ENCODE data around the gene GPR142. TPM values are rescaled to one million over a fixed set of nuclear protein-coding genes. Genes with fewer than 3 reads are reported as not detected.

GPR142 gene
- not detected in 2 replicates for total RNA-seq

GRCh38 chr17:74367206-74367605 is at the start of gene GPR142:
GPR142 (plus strand) TSS chr17:74367506; CDS start chr17:74369541, 2,035 bp downstream.

GRCh38 chr17:74325743-74326379 is 41.4 kb upstream of the GPR142 start, which contains the start of gene KIF19:
KIF19 (plus strand) TSS chr17:74326226; CDS start chr17:74326350, 124 bp downstream.

DNA sequence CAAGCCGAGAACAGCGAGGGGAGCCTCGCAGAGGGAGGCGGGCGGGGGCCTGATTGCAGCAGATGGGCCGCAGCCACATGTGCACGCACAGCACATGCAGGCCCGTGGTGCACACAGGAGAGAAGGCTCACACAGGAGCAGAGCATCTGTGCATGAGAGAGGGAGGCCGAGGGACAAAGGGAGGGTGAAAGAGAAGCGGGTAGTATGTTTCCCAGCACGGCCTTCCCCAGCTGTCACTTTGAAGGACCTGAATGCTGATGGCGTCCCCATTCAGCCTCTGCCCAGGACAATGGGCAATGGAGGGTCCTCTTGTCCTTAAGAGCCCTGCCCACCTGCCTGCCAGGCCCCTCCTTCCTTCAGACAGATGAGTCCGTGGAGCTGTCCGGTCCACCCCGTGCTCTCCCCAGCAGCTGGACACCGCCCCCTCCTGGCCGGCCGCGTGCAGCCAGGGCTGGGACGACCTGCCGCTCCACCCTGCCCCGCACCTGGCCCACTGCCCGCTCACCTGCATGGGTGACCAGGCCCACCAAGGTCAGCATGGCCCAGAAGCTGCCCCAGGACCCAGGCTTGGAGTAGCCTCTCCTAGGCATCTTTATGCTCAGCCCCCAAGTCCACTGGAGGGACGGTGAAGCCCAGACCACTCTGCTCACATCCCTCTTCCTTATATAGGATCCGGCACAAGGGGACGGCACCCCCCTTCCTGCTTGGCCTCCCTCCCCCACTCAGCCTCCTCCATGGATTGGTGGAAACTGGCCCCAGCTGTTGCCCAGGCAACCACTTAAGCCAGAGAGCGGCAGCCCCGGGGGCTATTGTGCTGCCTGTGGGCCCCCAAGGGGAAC is 5.9 kb upstream of the GPR142 start, which contains the start of gene BTBD17:
TSS of gene BTBD17 (minus strand) at position 639 of the 839 bp plus-strand sequence. CDS start at position 590, 49 bp downstream.

Other genes starting within 250 kb of the GPR142 start
- gene RPL38, start 163.8 kb upstream of the GPR142 start, total RNA-seq, result 1,302 and 1,753 TPM in 2 replicates
- 2.4 and 3.8 TPM in 2 replicates for gene TTYH2, start 153.9 kb upstream of the GPR142 start, total RNA-seq
- gene DNAI2, start 93.3 kb upstream of the GPR142 start, total RNA-seq, result 0.07 TPM in 1 of 2 replicates, not detected in the other
- 0.07 TPM in 1 of 2 replicates, not detected in the other for gene KIF19, start 41.3 kb upstream of the GPR142 start, total RNA-seq
- gene BTBD17, start 5.6 kb upstream of the GPR142 start, total RNA-seq, result not detected in 2 replicates
- gene GPRC5C, start 64.6 kb downstream of the GPR142 start, total RNA-seq, result 7.2 and 80.2 TPM in 2 replicates
- gene CD300A, start 99.1 kb downstream of the GPR142 start, total RNA-seq, result 0.07 TPM in 1 of 2 replicates, not detected in the other
- not detected in 2 replicates for gene CD300LB, start 164.0 kb downstream of the GPR142 start, total RNA-seq
- gene CD300C, start 178.6 kb downstream of the GPR142 start, total RNA-seq, result not detected in 2 replicates
- not detected in 2 replicates for gene CD300H, start 200.0 kb downstream of the GPR142 start, total RNA-seq
- not detected in 2 replicates for gene CD300LD, start 224.8 kb downstream of the GPR142 start, total RNA-seq